ENCODE results near the gene PUSL1. TPM values are rescaled to one million over a fixed set of nuclear protein-coding genes. Genes with fewer than 3 reads are reported as not detected.

PUSL1 gene
- total and polyA plus RNA-seq, 2 donors from 2014 or later = 12.6 to 13.9 TPM

DNA sequence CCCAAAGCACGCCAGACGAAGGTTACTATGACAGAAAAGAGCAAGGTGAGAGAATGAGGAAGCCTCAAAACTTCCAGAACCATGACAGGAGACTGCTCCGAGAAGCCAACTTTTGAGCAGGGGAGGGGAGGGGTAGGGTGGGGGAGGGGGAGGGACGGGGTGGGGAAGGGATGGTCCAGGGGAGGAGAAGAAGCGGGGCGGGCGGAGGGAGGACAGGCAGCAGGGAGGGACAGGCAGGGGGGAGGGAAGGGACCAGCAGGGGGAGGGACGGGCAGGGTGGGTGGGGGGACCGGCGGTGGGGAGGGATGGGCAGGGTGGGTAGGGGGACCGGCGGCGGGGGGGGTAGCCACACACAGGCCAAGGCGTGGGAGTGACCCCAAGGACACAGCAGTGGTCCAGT, 14.0 kb downstream of the PUSL1 start:
- H3K9me3 ChIP-seq (ENCODE audit: control insufficient read depth in 2 of 3, insufficient read depth in 1 of 3, low read length in 3 of 3) = no peaks in the 10 kb centered on the region
- H3K4me3 ChIP-seq (ENCODE audit: low read length in 3 of 3) = no peak overlapping the region
- no peaks in the 10 kb centered on the region for H3K27me3 ChIP-seq (ENCODE audit: control insufficient read depth, insufficient read depth, low read length)
- peaks cover 0 to 2% (median 0%) of the 10 kb centered on the region in 3 donors for H3K36me3 ChIP-seq (ENCODE audit: control insufficient read depth in 2 of 3, insufficient read depth in 3 of 3, low read length in 3 of 3)
- H3K27ac ChIP-seq (ENCODE audit: low read depth in 2 of 2, low read length in 2 of 2) = no peak overlapping the region
- H3K4me1 ChIP-seq (ENCODE audit: control insufficient read depth in 2 of 3, insufficient read depth in 2 of 3, low read depth in 1 of 3, low read length in 3 of 3) = peaks cover 0 to 20% (median 11%) of the 10 kb centered on the region in 3 donors
- intact Hi-C loops (cut with DNase I) = no loop called here
- no peak for FAIRE-seq
- no peak for DNase-seq
- H3K9ac ChIP-seq (ENCODE audit: low read length in 3 of 3) = no peak overlapping the region
- TF ChIP-seq, protein P1, sequence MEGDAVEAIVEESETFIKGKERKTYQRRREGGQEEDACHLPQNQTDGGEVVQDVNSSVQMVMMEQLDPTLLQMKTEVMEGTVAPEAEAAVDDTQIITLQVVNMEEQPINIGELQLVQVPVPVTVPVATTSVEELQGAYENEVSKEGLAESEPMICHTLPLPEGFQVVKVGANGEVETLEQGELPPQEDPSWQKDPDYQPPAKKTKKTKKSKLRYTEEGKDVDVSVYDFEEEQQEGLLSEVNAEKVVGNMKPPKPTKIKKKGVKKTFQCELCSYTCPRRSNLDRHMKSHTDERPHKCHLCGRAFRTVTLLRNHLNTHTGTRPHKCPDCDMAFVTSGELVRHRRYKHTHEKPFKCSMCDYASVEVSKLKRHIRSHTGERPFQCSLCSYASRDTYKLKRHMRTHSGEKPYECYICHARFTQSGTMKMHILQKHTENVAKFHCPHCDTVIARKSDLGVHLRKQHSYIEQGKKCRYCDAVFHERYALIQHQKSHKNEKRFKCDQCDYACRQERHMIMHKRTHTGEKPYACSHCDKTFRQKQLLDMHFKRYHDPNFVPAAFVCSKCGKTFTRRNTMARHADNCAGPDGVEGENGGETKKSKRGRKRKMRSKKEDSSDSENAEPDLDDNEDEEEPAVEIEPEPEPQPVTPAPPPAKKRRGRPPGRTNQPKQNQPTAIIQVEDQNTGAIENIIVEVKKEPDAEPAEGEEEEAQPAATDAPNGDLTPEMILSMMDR (IDR thresholded peaks at IDR 0.05; ENCODE audit: borderline replicate concordance, extremely low read depth, insufficient read depth) = no peak

DNA sequence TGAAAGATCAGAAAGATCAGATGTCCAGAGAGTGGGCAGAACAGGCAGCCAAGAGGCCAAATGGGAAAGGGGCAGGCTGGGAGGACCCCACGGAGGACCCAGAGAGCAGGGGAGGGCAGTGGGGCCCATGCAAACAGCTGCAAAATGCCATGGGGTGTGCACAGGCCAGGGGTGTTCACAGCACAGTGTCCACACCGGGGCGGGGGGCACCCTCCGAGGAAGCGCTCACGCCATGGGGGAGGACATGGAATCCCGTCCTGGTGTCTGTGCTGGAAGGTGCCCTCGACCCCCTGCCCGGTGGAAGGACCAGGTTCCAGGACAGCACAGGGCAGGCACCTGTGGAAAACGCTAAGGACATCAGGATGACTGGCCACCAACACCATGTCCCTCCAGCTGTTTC, 14.6 kb downstream of the PUSL1 start:
- intact Hi-C loops (cut with DNase I) = no loop called here
- TF ChIP-seq, protein P1 (IDR thresholded peaks at IDR 0.05; ENCODE audit: borderline replicate concordance, extremely low read depth, insufficient read depth) = no peak
- Histone ChIP-seq H3K9me3 (ENCODE audit: control insufficient read depth in 2 of 3, insufficient read depth in 1 of 3, low read length in 3 of 3) (no peaks in the 10 kb centered on the region), H3K36me3 (ENCODE audit: control insufficient read depth in 2 of 3, insufficient read depth in 3 of 3, low read length in 3 of 3) (peaks cover 0 to 2% (median 0%) of the 10 kb centered on the region in 3 donors), H3K9ac (ENCODE audit: low read length in 3 of 3) (no peak overlapping the region), H3K4me1 (ENCODE audit: control insufficient read depth in 2 of 3, insufficient read depth in 2 of 3, low read depth in 1 of 3, low read length in 3 of 3) (peaks cover 0 to 20% (median 11%) of the 10 kb centered on the region in 3 donors), H3K27me3 (ENCODE audit: control insufficient read depth, insufficient read depth, low read length) (no peaks in the 10 kb centered on the region), H3K4me3 (ENCODE audit: low read length in 3 of 3) (no peak overlapping the region), H3K27ac (ENCODE audit: low read depth in 2 of 2, low read length in 2 of 2) (no peak overlapping the region)
- DNase-seq (no peak), FAIRE-seq (no peak)

DNA sequence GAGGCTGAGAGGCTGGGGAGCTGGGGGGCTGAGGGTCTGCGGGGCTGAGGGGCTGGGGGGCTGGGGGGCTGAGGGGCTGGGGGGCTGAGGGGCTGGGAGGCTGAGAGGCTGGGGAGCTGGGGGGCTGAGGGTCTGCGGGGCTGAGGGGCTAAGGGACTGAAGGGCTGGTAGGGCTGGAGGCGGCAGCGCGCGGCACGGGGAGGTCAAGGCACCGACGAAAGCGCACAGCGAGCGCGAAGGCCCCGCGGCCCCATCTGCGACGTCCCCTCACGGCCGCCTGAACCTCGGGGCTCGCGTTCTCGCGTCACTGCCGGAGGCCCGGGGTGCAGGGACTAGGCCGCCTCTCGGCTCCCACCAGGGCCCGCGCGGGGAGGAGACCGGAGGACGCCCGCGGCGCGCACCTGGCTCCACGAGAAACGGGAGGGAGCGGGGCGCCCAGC, 15.7 kb downstream of the PUSL1 start:
- peaks cover 0 to 2% (median 0%) of the 10 kb centered on the region in 3 donors for H3K36me3 ChIP-seq (ENCODE audit: control insufficient read depth in 2 of 3, insufficient read depth in 3 of 3, low read length in 3 of 3)
- DNase-seq (no peak), FAIRE-seq (no peak)
- peaks cover 0 to 20% (median 11%) of the 10 kb centered on the region in 3 donors for H3K4me1 ChIP-seq (ENCODE audit: control insufficient read depth in 2 of 3, insufficient read depth in 2 of 3, low read depth in 1 of 3, low read length in 3 of 3)
- H3K27ac ChIP-seq (ENCODE audit: low read depth in 2 of 2, low read length in 2 of 2) = peak overlapping the region in 1 of 2 donors; percentile 28
- H3K9ac ChIP-seq (ENCODE audit: low read length in 3 of 3) = peak overlapping the region; percentile 29 to 77 (median 29)
- TF ChIP-seq, protein P1 (IDR thresholded peaks at IDR 0.05; ENCODE audit: borderline replicate concordance, extremely low read depth, insufficient read depth) = no peak
- H3K27me3 ChIP-seq (ENCODE audit: control insufficient read depth, insufficient read depth, low read length) = no peaks in the 10 kb centered on the region
- H3K4me3 ChIP-seq (ENCODE audit: low read length in 3 of 3) = peak overlapping the region; percentile 39 to 78 (median 47)
- intact Hi-C loops (cut with DNase I) = no loop called here
- H3K9me3 ChIP-seq (ENCODE audit: control insufficient read depth in 2 of 3, insufficient read depth in 1 of 3, low read length in 3 of 3) = no peaks in the 10 kb centered on the region

All from kidney (tissue), 14 donors.